Stomach (tissue), 9 donors: Measurements from ENCODE around the gene C10orf90. TPM values are rescaled to one million over a fixed set of nuclear protein-coding genes. Genes with fewer than 3 reads are reported as not detected.
A peak's percentile ranks its signal among the peaks of the same experiment; 100 is the strongest.

Experiments
- DNase-seq, 2 donors: peaks; one replicate each; pipeline versions ENCODE4 v3.0.0 to v3.0.0-alpha.2; 2013 to 2019
- H3K27ac ChIP-seq, 5 donors: fragments of 200-600 bp in 4 of 5; sonication (generic) in 4 of 5; one replicate each; pipeline ENCODE4 v1.5.1; 2013 to 2019; ENCODE audit warnings: mild to moderate bottlenecking in 1 of 5, moderate library complexity in 1 of 5
- H3K27me3 ChIP-seq, 3 donors: fragments of 200-600 bp; sonication (generic); one replicate each; pipeline ENCODE4 v1.5.1; 2017 to 2019; ENCODE audit warnings: mixed run types in 1 of 3
- H3K36me3 ChIP-seq, 4 donors: fragments of 200-600 bp; sonication (generic); 1 replicate in 3 of 4; 2 replicates in 1 of 4; pipeline ENCODE4 v1.5.1; 2016 to 2019
- H3K4me1 ChIP-seq, 4 donors: fragments of 200-600 bp; sonication (generic); one replicate each; pipeline ENCODE4 v1.5.1; 2016 to 2019
- H3K4me3 ChIP-seq, 4 donors: fragments of 200-600 bp; sonication (generic) in 3 of 4; one replicate each; pipeline ENCODE4 v1.5.1; 2016 to 2019; ENCODE audit warnings: mild to moderate bottlenecking in 1 of 4
- H3K9me3 ChIP-seq, 4 donors: fragments of 200-600 bp; sonication (generic); one replicate each; pipeline ENCODE4 v1.5.1; 2016 to 2019
- CTCF ChIP-seq, 7 experiments: fragments of 450-650 bp in 4 of 7; fragments of 200-600 bp in 3 of 7; sonication (generic) in 3 of 7; IDR thresholded peaks; one replicate each; pipeline ENCODE4 v1.5.1; 2016 to 2019; ENCODE audit warnings: antibody characterized with exemption in 7 of 7, control low read depth in 2 of 7, mild to moderate bottlenecking in 1 of 7
- EP300 ChIP-seq: sonication (generic); formaldehyde crosslinking; IDR thresholded peaks from one replicate; pipeline ENCODE4 v1.6.1; 2017; ENCODE audit warnings: antibody characterized with exemption
- POLR2A ChIP-seq, 4 donors: fragments of 450-650 bp; IDR thresholded peaks; one replicate each; pipeline ENCODE4 v1.6.1; 2016; ENCODE audit warnings: antibody characterized with exemption in 4 of 4, control low read depth in 2 of 4, mild to moderate bottlenecking in 1 of 4, moderate library complexity in 1 of 4
- POLR2AphosphoS5 ChIP-seq, 3 donors: sonication (generic); formaldehyde crosslinking; IDR thresholded peaks; one replicate each; pipeline ENCODE4 v1.6.1; 2016; ENCODE audit warnings: antibody characterized with exemption in 3 of 3
- WGBS, 5 donors: extraction: QIAGEN DNeasy Blood & Tissue Kit in 3 of 5; methylation state at CpG; one replicate each; pipeline versions ENCODE4 v1.1.5 to v1.1.7; 2013 to 2018; 5-methylcytosine and 5-hydroxymethylcytosine counted together
- intact Hi-C: fragments of 100-400 bp; cut with DNase I; formaldehyde crosslinking; loops from one replicate; pipeline ENCODE4 v1.15.1; 2023; ENCODE audit warnings: low total_unique reads
- polyA plus RNA-seq, 3 donors: library from polyadenylated mRNA; stranded (reverse); fragments of 200-250 nt; gene quantifications; one replicate each; pipeline ENCODE4 v1.2.3, GENCODE V29; 2013
- total RNA-seq, 5 donors: library from RNA; depleted of rRNA; stranded (reverse); fragments of >200 nt; gene quantifications; one replicate each; pipeline versions ENCODE4 v1.1.0 to v1.2.3, GENCODE V29; 2014 to 2016
- donor health status: healthy with polysubstance abuse.
- donor health status: Bipolar disorder and iron deficiency.
- donor health status: healthy.

The C10orf90 gene
- total and polyA plus RNA-seq, 8 donors: not detected

DNA sequence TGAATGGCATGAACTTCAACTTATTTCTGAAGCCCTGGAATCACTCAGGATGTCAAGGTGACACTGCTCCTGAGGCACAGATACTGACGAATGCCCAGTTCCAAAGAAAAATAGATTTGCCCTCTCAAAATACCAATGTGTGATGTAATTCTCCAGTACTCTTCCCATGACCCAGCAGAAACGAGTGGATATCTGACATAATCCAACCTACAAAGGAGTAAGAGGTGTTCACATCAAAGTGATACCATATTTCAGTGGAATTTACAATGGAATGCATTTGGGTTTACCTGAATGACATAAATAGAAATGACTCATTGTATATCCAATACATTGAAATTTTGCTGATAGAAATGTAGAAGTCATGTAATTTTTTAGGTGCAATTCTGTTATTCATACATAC lies 161.3 kb downstream of the C10orf90 start:
- intact Hi-C loops: loop anchor here (10.0 kb wide), 1 partner anchor 524 kb away; no protein-coding TSS in a partner anchor
- no peak for TF ChIP-seq POLR2AphosphoS5 (IDR thresholded peaks at IDR 0.05)
- TF ChIP-seq POLR2A (IDR thresholded peaks at IDR 0.05): no peak
- no peak for TF ChIP-seq CTCF (IDR thresholded peaks at IDR 0.05)
- TF ChIP-seq EP300: no peak
- WGBS, 5 donors: 63 to 74% (median 71%) methylated on average over 2 of the region's 2 CpGs
- no peak overlapping the region for H3K27ac ChIP-seq
- no peaks in the 10 kb centered on the region for H3K9me3 ChIP-seq
- H3K27me3 ChIP-seq: no peaks in the 10 kb centered on the region
- H3K36me3 ChIP-seq: no peaks in the 10 kb centered on the region
- no peak for DNase-seq
- H3K4me1 ChIP-seq: no peaks in the 10 kb centered on the region
- H3K4me3 ChIP-seq: no peak overlapping the region

GRCh38 chr10:126508535-126509040 lies 161.9 kb downstream of the C10orf90 start:
- Histone ChIP-seq H3K27me3 (no peaks in the 10 kb centered on the region), H3K4me3 (no peak overlapping the region), H3K4me1 (no peaks in the 10 kb centered on the region), H3K36me3 (no peaks in the 10 kb centered on the region), H3K27ac (no peak overlapping the region), H3K9me3 (no peaks in the 10 kb centered on the region)
- WGBS, 5 donors: 64 to 81% (median 71%) methylated on average over 8 to 9 of the region's 9 CpGs
- intact Hi-C loops: loop anchor here (10.0 kb wide), 1 partner anchor 524 kb away; no protein-coding TSS in a partner anchor
- TF ChIP-seq CTCF (IDR thresholded peaks at IDR 0.05) (no peak), POLR2A (IDR thresholded peaks at IDR 0.05) (no peak), POLR2AphosphoS5 (IDR thresholded peaks at IDR 0.05) (no peak), EP300 (no peak)
- DNase-seq: no peak

- intact Hi-C loops: loop anchor here (10.0 kb wide), 1 partner anchor 520 kb away; no protein-coding TSS in a partner anchor
Observed at GRCh38 chr10:126504761-126505112, 165.8 kb downstream of the C10orf90 start.

GRCh38 chr10:126504063-126504760 lies 166.3 kb downstream of the C10orf90 start:
- Histone ChIP-seq H3K4me1 (no peaks in the 10 kb centered on the region), H3K27me3 (no peaks in the 10 kb centered on the region), H3K9me3 (no peaks in the 10 kb centered on the region), H3K4me3 (no peak overlapping the region), H3K36me3 (no peaks in the 10 kb centered on the region), H3K27ac (no peak overlapping the region)
- TF ChIP-seq CTCF (IDR thresholded peaks at IDR 0.05) (peak in 5 of 7 experiments; percentile 28 to 49 (median 44)), POLR2A (IDR thresholded peaks at IDR 0.05) (no peak)
- WGBS, 5 donors: 54 to 63% (median 59%) methylated on average over 21 to 23 of the region's 23 CpGs
- peak in 1 of 2 donors; percentile 77 for DNase-seq
- intact Hi-C loops: loop anchor here (10.0 kb wide), 1 partner anchor 519 kb away; no protein-coding TSS in a partner anchor

More at GRCh38 chr10:126504761-126505112, 165.8 kb downstream of the C10orf90 start:
- Histone ChIP-seq H3K27me3 (no peaks in the 10 kb centered on the region), H3K9me3 (no peaks in the 10 kb centered on the region), H3K27ac (no peak overlapping the region), H3K36me3 (no peaks in the 10 kb centered on the region), H3K4me3 (no peak overlapping the region), H3K4me1 (no peaks in the 10 kb centered on the region)
- no peak for TF ChIP-seq EP300
- no peak for TF ChIP-seq POLR2AphosphoS5 (IDR thresholded peaks at IDR 0.05)
- no peak for TF ChIP-seq POLR2A (IDR thresholded peaks at IDR 0.05)
- TF ChIP-seq CTCF (IDR thresholded peaks at IDR 0.05): no peak
- 73 to 89% (median 83%) methylated on average over 8 to 16 of the region's 16 CpGs for WGBS, 5 donors
- no peak for DNase-seq
